BJ (cell line): ENCODE measurements around the gene WFS1. TPM values are rescaled to one million over a fixed set of nuclear protein-coding genes. Genes with fewer than 3 reads are reported as not detected.

Source experiments
- CTCF ChIA-PET: fragments of 350-600 bp; formaldehyde crosslinking; extraction: SDS; loops from one replicate; lab custom pipeline; 2021; ENCODE audit warnings: antibody characterized with exemption, inconsistent platforms; lab: Yijun Ruan, JAX
- POLR2A ChIA-PET: fragments of 300-600 bp; sonication (Branson Sonifier 250); formaldehyde crosslinking; extraction: SDS; loops from one replicate; lab custom pipeline; 2021; ENCODE audit warnings: antibody characterized with exemption; lab: Charles Lee
- DNase-seq: peaks from one replicate; pipeline ENCODE4 v3.0.0-alpha.2; 2011; ENCODE audit warnings: low read depth
- H3K27me3 ChIP-seq: 2 replicates; pipeline ENCODE4 v1.6.0; 2011; ENCODE audit warnings: low read length; ENCODE audit not compliant: control insufficient read depth, insufficient read depth
- H3K36me3 ChIP-seq: 2 replicates; pipeline ENCODE4 v1.5.1; 2011; ENCODE audit warnings: low read length; ENCODE audit not compliant: control insufficient read depth, insufficient read depth
- H3K4me3 ChIP-seq: 2 replicates; pipeline ENCODE4 v1.5.1; 2011; ENCODE audit warnings: low read depth, mild to moderate bottlenecking, control low read depth, low read length
- CTCF ChIP-seq: IDR thresholded peaks from 2 replicates; pipeline ENCODE4 v1.5.1; 2011; ENCODE audit warnings: low read depth, mild to moderate bottlenecking, control low read depth, inconsistent platforms, low read length, moderate library complexity; ENCODE audit not compliant: insufficient read depth
- polyA plus RNA-seq: library from polyadenylated mRNA; depleted of rRNA; stranded (reverse); fragments of >200 nt; gene quantifications from 2 replicates; pipeline ENCODE4 v1.2.3, GENCODE V29; 2011

Gene WFS1
- polyA plus RNA-seq, 1 experiment: 66.4 TPM

DNA sequence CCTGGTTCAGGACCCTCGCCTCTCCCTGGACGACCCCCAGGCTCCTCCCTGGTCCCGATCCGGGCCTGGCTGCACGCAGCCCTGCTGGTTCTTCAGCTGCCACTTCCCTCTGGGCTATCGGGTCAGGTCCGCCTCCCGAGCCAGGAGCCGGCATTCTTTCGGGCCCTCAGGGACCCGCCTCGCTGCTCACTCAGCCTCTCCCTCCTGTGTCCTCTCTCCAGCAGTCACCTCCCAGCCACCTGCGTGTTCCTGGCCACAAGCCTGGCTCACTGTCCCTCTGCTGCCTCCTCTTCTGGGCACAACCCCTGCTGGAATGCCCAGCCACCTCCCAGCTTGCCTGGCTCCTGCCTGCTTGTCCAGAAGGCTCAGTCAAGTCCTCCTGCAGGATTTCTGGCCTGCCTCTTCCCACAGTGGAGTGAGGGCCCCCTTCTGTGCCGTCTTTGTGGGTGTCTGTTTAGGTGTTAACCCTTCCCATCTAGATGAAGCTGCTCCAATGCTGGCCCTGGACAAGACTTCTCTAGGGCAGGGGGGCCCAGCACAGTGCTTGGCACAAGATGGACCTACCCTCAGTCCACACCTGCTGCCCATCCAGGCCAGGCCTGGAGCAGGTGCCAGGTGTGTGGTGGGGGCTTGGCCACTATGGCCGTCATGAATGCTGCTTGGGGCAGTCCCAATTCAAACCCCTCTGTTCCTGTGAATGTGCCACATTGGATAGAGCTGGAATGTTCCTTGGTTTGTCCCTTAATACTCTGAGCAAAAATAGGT lies 2.2 kb downstream of the WFS1 start:
- POLR2A ChIA-PET: no interaction called here
- Histone ChIP-seq H3K36me3 (no peaks in the 10 kb centered on the region; the same call in 1 of the 2 replicates), H3K4me3 (no peak overlapping the region), H3K27me3 (no peaks in the 10 kb centered on the region)
- CTCF ChIA-PET: interaction anchor here (0.9 to 14.5 kb wide), 4 partner anchors 8 to 57 kb away, joined by 3 to 383 read pairs (median 12); no protein-coding TSS in a partner anchor
- no peak for TF ChIP-seq CTCF
- DNase-seq: no peak

DNA sequence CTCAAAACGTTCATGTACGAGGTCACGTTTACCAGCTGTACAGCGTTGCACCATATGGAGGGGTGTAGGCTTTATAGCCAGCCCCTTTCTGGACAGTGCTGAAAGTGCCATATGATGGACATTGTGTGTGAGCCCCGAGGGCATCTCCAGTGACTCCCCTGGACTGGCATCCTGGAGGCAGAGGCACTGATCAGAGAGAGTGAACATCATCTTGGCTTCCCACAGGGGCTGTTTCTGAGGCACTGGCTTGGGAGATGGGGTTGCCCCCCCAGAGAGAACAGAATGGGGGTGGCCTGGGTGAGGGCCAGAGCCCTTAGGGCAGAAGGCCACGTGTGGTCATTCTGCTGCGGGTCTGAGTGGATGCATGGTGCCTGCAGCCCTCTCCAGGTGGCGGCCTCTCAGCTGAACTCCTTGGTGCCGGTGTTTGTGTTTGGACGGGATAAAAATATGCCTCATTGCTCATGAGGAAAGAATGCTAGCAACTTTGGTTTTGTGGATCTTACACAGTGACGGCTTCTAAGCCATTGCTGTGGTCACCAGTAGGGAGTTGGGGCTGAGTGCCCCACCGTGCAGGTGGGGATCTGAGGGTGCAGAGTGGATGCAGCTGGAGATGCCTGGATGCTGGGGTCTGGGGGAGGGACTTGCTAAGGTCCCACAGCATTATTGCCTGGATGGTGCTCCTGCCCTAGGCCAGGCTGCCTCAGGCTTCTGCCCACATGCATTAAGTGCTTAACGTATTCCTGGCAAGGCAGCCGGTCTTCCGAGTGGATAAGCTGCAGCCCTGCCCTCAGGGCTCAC lies 3.4 kb downstream of the WFS1 start:
- no peaks in the 10 kb centered on the region for H3K27me3 ChIP-seq
- TF ChIP-seq CTCF: 0 out of 2 replicates have a peak, but pooled peaks have one; percentile 11
- POLR2A ChIA-PET: no interaction called here
- H3K36me3 ChIP-seq: no peaks in the 10 kb centered on the region; the same call in none of the 2 replicates
- no peak overlapping the region for H3K4me3 ChIP-seq
- peak; percentile 49 for DNase-seq
- CTCF ChIA-PET: interaction anchor here (0.9 to 14.5 kb wide), 6 partner anchors 8 to 56 kb away, joined by 3 to 383 read pairs (median 4); no protein-coding TSS in a partner anchor

GRCh38 chr4:6273661-6273990 lies 4.0 kb downstream of the WFS1 start:
- no peak overlapping the region for H3K4me3 ChIP-seq
- H3K27me3 ChIP-seq: no peaks in the 10 kb centered on the region
- H3K36me3 ChIP-seq: peaks cover 3% of the 10 kb centered on the region
- DNase-seq: no peak
- POLR2A ChIA-PET: no interaction called here
- CTCF ChIA-PET: interaction anchor here (0.9 to 14.5 kb wide), 5 partner anchors 9 to 56 kb away, joined by 3 to 383 read pairs (median 5); no protein-coding TSS in a partner anchor
- no peak for TF ChIP-seq CTCF

GRCh38 chr4:6275351-6275750 lies 5.7 kb downstream of the WFS1 start:
- Histone ChIP-seq H3K36me3 (peaks cover 10% of the 10 kb centered on the region), H3K27me3 (no peaks in the 10 kb centered on the region), H3K4me3 (no peak overlapping the region)
- CTCF ChIA-PET: interaction anchor here (0.8 to 1.8 kb wide), 2 partner anchors 12 to 52 kb away, joined by 3 to 9 read pairs; no protein-coding TSS in a partner anchor
- POLR2A ChIA-PET: no interaction called here
- TF ChIP-seq CTCF: no peak
- DNase-seq: no peak
